Nephron progenitor cell (in vitro differentiated cells): Measurements from ENCODE around the gene POU6F2.

Experiments
- DNase-seq: peaks from one replicate; pipeline ENCODE4 v3.0.0; 2021
- H3K27ac Mint-ChIP-seq: 2 replicates; pipeline ENCODE4 v1.8.0; 2021; ENCODE audit warnings: mild to moderate bottlenecking, moderate library complexity, mixed read lengths
- H3K27me3 Mint-ChIP-seq: 2 replicates; pipeline ENCODE4 v1.8.0; 2021; ENCODE audit warnings: mild to moderate bottlenecking, low read depth, mixed read lengths; ENCODE audit not compliant: poor library complexity
- H3K36me3 Mint-ChIP-seq: 2 replicates; pipeline ENCODE4 v1.8.0; 2021; ENCODE audit warnings: low read depth, mixed read lengths
- H3K4me1 Mint-ChIP-seq: 2 replicates; pipeline ENCODE4 v1.8.0; 2021; ENCODE audit warnings: mixed read lengths
- H3K4me3 Mint-ChIP-seq: 2 replicates; pipeline ENCODE4 v1.8.0; 2021; ENCODE audit warnings: mild to moderate bottlenecking, moderate library complexity, mixed read lengths
- H3K9me3 Mint-ChIP-seq: 2 replicates; pipeline ENCODE4 v1.8.0; 2021; ENCODE audit warnings: mild to moderate bottlenecking, moderate library complexity, mixed read lengths
- CTCF ChIP-seq: fragments of 200-600 bp; sonication (generic); IDR thresholded peaks from 2 replicates; pipeline ENCODE4 v1.5.0; 2021; ENCODE audit warnings: antibody characterized with exemption

Gene POU6F2

GRCh38 chr7:39304668-39305405 is 327.1 kb downstream of the POU6F2 start:
- Mint-ChIP-seq H3K27ac (no peak overlapping the region), H3K36me3 (no peaks in the 10 kb centered on the region), H3K9me3 (no peaks in the 10 kb centered on the region), H3K4me3 (no peak overlapping the region), H3K4me1 (peaks cover 44% of the 10 kb centered on the region), H3K27me3 (peaks cover 6% of the 10 kb centered on the region)
- TF ChIP-seq CTCF, result no peak
- no peak for DNase-seq

GRCh38 chr7:39306016-39306570 is 328.4 kb downstream of the POU6F2 start:
- Mint-ChIP-seq H3K27me3 (peaks cover 9% of the 10 kb centered on the region), H3K9me3 (no peaks in the 10 kb centered on the region), H3K4me3 (no peak overlapping the region), H3K36me3 (no peaks in the 10 kb centered on the region), H3K27ac (no peak overlapping the region), H3K4me1 (peaks cover 38% of the 10 kb centered on the region)
- no peak for TF ChIP-seq CTCF
- DNase-seq, result no peak

- no peaks in the 10 kb centered on the region for H3K9me3 Mint-ChIP-seq
- H3K4me3 Mint-ChIP-seq, result no peak overlapping the region
- peaks cover 57% of the 10 kb centered on the region for H3K4me1 Mint-ChIP-seq
- H3K27me3 Mint-ChIP-seq, result peaks cover 5% of the 10 kb centered on the region
- TF ChIP-seq CTCF, result no peak
- DNase-seq, result no peak
- no peaks in the 10 kb centered on the region for H3K36me3 Mint-ChIP-seq
- H3K27ac Mint-ChIP-seq, result no peak overlapping the region
Measured at GRCh38 chr7:39310699-39311098, 333.0 kb downstream of the POU6F2 start.

GRCh38 chr7:39312254-39312989 is 334.7 kb downstream of the POU6F2 start:
- H3K4me3 Mint-ChIP-seq, result no peak overlapping the region
- H3K36me3 Mint-ChIP-seq, result no peaks in the 10 kb centered on the region
- DNase-seq, result no peak
- H3K27ac Mint-ChIP-seq, result no peak overlapping the region
- peaks cover 62% of the 10 kb centered on the region for H3K4me1 Mint-ChIP-seq
- H3K9me3 Mint-ChIP-seq, result no peaks in the 10 kb centered on the region
- no peak for TF ChIP-seq CTCF
- peaks cover 3% of the 10 kb centered on the region for H3K27me3 Mint-ChIP-seq

- Mint-ChIP-seq H3K4me3 (peak overlapping the region; percentile 27), H3K27me3 (peaks cover 3% of the 10 kb centered on the region), H3K36me3 (no peaks in the 10 kb centered on the region), H3K9me3 (no peaks in the 10 kb centered on the region), H3K4me1 (peaks cover 70% of the 10 kb centered on the region), H3K27ac (peak overlapping the region; percentile 62)
- no peak for DNase-seq
- TF ChIP-seq CTCF, result no peak
Measured at GRCh38 chr7:39313376-39313775, 335.7 kb downstream of the POU6F2 start.
